ENCODE measurements around the gene BPTF.

DNA sequence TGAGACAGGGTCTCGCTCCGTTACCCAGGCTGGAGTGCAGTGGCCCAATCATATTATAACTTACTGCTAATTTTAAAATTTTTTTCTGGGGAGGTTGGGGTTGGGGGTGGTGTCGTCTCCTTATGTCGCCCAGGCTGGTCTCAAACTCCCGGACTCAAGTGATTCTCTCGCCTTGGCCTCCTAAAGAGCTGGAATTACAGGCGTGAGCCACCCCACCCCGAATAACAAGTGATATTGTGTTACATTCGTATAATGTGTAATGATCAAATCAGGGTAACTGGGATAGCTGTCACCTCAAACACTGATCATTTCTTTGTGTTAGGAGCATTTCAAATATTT lies 194.0 kb downstream of the BPTF start:
- TF ChIP-seq, protein P1, sequence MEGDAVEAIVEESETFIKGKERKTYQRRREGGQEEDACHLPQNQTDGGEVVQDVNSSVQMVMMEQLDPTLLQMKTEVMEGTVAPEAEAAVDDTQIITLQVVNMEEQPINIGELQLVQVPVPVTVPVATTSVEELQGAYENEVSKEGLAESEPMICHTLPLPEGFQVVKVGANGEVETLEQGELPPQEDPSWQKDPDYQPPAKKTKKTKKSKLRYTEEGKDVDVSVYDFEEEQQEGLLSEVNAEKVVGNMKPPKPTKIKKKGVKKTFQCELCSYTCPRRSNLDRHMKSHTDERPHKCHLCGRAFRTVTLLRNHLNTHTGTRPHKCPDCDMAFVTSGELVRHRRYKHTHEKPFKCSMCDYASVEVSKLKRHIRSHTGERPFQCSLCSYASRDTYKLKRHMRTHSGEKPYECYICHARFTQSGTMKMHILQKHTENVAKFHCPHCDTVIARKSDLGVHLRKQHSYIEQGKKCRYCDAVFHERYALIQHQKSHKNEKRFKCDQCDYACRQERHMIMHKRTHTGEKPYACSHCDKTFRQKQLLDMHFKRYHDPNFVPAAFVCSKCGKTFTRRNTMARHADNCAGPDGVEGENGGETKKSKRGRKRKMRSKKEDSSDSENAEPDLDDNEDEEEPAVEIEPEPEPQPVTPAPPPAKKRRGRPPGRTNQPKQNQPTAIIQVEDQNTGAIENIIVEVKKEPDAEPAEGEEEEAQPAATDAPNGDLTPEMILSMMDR (IDR thresholded peaks at IDR 0.05; ENCODE audit: insufficient read depth, low read length, poor library complexity, severe bottlenecking), result no peak
- no peak for TF ChIP-seq EZH2phosphoT487 (conservative IDR thresholded peaks at IDR 0.05; ENCODE audit: low read length)

All from SU-DHL-6 (cell line).